ENCODE data around the gene MICALL2.

MICALL2 gene

DNA sequence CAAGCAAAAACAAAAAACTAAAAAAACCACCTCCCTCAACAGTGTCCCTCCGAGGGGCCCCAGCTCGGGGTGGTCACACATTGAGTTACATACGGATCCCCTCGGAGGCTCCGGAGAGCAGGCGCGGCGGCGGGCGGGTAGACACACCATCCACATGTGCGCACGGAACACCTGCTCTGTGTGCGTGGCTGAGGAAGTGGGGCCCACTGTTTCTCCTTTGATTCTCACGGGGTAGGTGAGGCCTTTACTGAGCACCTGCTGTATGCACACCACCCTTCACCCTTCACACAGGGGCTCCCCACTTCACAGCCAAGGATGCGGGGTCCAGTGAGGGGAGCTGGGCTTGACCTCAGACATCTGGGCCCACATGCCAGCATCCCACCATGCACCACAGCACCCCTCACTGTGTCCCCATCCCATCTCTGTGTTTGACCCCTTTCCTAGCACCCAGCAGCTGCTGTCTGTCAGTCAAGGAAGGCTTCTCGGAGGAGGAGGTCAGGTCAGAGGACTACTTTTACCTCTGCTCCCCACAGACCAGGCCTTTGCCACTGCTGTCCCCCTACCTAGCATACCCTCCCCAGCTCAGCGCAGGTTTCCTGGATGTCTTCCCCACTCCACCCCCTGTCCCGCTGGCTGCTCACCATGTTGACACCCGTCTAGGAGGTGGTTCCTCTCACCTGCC, 71.1 kb downstream of the MICALL2 start:
- DNase-seq, result no peak

DNA sequence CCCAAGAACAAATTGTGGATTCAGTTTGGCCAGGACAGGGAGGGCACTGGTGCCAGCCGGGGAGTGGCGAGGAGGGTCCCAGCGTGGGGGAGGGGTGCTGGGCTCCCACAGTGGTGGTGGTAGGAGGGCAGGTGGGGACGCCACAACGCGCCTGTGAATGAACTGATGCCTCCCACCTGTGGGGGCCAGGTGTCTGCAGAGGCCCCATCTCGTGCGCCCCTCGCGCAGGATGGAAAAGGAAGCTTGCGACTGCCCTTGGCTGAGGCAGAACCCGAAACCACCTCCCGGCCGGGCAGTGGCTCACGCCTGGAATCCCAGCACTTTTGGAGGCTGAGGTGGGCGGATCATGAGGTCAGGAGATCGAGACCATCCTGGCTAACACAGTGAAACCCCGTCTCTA, 72.0 kb downstream of the MICALL2 start:
- DNase-seq, result no peak

DNA sequence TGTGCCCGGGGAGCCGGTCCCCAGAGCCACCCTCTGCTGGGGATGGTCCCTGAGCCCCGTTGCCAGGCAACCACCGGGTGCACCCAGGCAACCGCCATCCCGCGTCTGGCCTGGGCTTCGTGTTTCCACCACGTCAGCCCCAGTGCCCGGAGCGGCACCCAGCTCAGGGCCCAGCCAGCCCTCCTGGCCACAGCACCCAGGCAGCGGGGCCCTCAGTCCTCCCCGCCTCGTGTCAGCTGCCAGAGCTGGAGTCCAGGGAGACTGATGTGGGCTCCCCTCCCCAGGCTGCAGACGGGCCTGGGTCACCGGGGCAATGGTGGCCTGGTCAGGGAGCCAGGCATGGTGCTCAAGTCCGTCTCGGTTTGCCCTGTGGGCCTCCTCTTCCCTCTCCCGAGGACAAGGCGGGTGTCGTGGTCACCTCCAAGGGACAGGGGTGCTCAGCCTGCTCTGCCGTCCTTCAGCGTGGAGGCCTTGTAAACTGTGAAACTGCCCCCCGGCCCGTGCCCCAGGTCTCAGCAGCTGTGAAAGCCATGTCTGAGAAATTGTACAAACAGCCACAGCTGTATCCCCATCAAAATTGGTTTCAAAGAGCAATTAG, 72.5 kb downstream of the MICALL2 start:
- no peak for DNase-seq

DNA sequence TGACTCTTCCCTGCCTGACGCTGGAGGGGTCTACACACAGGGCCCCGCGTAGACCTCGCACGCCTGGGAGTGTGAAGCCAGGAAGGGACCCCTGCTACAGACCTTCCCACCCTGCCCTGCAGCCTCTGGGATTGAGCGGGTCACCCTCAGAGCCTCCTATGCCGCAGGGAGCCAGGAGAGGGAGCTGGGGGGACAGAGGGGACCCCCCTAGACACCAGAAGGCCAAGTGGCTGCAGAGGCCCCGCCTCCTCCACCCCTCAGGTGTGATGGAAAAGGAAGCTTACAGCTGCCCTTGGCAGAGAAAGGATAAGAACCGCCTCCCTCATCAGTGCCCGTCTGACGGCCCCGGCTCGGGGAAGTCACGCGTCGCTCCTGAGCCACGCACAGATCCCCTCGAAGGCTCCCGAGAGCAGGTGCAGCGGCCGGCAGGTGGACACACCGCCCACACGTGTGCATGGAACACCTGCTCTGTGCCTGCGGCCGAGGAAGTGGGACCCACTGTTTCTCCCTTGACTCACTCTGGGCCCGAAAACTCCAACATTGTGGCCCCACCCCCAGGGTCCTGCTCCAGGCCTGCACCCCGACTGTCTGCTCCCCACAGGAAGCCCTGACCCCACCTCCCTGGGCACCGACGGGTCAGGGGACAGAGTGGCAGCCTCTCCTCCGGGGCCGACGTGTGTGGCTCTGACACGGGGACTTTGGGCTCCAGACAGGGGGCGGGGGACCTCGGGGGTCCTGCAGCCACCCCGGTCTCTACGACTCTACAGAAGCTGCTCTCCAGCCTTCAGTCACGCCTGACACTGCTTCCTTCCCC, 73.3 kb downstream of the MICALL2 start:
- no peak for DNase-seq

DNA sequence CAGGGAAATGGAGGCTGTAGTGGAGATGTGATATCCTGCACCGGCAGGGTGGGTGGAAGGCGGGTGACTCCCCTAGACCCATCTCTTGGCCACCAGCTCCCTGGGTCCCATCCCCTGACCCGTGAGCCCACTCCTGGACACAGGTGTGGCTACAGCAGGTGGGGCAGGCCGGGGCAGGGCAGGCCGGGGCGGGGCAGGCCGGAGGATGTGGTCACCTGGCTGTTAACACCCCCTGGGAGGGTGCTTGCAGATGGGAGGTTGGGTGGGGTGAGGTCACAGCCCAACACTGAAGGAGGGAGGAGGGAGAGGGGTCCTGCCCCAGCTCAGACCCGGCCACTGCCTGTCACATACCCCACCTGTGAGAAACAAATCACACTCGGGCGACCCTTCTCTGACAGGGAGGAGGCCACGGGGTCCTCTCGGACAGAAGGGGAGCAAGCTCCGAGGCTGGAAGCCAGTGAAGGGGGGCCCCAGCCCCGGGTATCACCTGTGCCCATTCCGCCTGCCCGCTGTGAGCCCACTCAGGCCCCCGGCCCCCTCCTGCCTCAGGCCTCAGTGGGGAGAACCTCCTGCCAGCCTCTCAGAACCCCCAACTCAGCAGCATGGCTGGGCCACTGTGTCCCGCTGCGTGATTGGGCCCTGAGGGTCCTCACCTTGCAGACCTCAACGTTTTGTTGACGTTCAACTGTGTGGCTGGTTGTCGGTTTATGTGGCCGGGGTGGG, 74.0 kb downstream of the MICALL2 start:
- no peak for DNase-seq

Data from NCI-H2029 treated with DMSO at 0.1 percent for 48 hours (cell line).